ENCODE data around the gene LRRC75B. TPM values are rescaled to one million over a fixed set of nuclear protein-coding genes. Genes with fewer than 3 reads are reported as not detected.
A peak's percentile ranks its signal among the peaks of the same experiment; 100 is the strongest.

LRRC75B gene
- polyA plus RNA-seq, 1 donor: 6.2 TPM

GRCh38 chr22:24585461-24585860, 7.4 kb downstream of the LRRC75B start:
- no peak for DNase-seq (ENCODE audit: low read depth)

DNA sequence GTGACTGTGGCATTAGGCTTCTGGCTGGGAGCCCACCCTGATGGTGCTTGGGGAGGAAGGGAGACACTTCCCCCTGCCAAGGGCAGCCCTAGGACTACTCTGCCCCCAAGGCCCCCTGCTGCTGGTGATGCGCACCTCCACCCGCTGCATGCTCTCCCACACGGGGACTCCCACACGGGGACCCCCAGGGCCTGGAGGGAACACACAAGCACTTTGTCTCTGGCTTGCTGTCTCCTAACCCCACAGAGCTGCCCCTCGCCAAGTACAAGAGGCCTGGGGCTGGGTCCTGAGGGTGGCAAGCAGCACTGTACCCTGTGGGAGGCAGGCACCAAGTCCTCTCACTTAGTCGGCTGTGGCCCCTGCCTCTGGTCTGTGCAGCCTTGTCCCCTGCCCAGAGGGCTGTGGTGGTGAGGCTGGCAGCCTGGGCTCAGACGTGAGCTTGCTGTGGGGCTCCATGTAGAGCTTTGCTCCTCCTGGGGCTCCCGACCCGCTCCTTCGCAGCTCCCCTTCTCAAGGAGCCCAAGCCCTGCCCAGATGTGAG, 7.9 kb downstream of the LRRC75B start:
- DNase-seq (ENCODE audit: low read depth): no peak

GRCh38 chr22:24584166-24584790, 8.6 kb downstream of the LRRC75B start:
- DNase-seq (ENCODE audit: low read depth): no peak

DNA sequence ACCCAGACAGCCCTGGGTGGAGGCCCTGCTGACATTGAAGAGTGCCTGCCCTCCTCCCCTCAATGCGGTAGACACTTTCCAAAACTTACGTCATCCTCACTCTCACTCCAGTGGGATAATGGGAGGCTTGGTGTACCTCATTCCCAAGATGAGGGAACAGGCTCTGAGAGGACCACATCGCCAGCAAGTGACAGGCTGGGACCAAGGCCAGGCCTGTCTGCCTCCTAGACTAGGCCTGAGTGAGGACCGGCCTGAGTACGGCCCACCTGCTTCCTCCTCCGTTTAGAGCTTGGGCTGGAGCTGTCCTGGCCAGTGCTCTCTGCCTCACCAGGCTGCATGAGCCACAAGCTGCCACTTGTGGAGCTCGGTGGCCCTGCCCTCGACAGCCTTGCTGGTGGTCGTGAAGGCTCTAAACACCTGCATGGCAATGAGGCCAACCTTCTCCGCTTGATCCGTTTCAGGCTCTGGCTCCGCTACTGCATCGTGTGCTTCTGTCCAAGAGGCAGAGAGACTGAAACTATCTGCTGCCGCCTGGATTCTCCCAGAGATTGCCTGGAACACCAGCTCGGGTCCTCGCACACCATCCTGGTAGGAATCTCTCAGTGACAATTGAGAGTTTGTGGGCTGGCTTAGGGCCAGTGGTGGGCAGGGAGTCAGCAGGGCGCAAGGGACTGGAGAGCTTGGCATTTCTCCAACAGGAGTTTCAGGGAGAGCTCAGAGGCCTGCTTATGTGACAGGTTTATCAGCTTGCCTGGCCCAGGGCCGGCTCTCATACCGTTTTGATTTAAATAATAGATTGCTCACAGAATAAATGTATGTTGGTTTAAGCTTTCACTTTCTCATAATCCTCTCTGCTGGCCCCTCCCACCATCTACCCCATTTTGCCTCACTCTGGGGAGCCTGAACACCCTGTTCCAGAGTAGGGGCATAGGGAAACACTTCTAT, 9.4 kb downstream of the LRRC75B start:
- DNase-seq (ENCODE audit: low read depth): no peak

GRCh38 chr22:24582056-24582814, 10.6 kb downstream of the LRRC75B start:
- DNase-seq (ENCODE audit: low read depth): no peak

DNA sequence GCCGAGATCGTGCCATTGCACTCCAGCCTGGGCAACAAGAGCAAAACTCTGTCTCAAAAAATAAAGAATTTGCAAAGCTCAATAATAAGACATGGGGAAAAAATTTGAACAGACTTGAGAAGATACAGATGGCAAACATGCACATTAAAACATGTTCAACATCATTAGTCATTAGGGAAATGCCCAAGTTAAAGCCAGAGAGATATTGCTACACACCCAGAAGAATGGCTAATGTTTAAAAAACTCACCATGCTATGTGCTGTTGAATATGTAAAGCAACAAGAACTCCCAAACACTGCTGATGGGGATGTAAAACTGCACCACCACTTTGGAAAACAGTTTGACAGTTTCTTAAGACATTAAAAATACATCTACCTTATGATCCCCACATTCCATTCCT, 12.6 kb downstream of the LRRC75B start:
- no peak for DNase-seq (ENCODE audit: low read depth)

GRCh38 chr22:24579258-24579601, 13.6 kb downstream of the LRRC75B start:
- DNase-seq (ENCODE audit: low read depth): no peak

- DNase-seq (ENCODE audit: low read depth): no peak
Measured at GRCh38 chr22:24578355-24579257, 14.3 kb downstream of the LRRC75B start.

- DNase-seq (ENCODE audit: low read depth): no peak
Measured at GRCh38 chr22:24576778-24577177, 16.1 kb downstream of the LRRC75B start.

DNA sequence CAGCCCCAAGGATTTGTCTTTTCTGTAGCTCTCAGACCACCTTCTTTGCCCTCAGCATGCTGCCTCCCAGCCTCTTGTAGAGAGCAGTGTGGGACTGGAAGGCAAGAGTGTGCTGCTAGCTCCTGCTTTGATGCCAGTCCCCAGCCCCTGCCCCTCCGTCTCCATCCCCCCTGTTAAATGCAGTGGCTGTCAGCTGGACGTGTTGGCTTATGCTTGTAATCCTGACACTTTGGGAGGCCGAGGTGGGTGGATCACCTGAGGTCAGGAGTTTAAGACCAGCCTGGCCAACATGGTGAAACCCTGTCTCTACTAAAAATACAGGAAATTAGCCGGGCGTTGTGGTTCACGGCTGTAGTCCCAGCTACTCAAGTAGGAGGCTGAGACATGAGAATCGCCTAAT, 21.6 kb downstream of the LRRC75B start:
- DNase-seq (ENCODE audit: low read depth): no peak

GRCh38 chr22:24567668-24568067, 25.2 kb downstream of the LRRC75B start:
- no peak for DNase-seq (ENCODE audit: low read depth)

- no peak for DNase-seq (ENCODE audit: low read depth)
Measured at GRCh38 chr22:24566899-24567511, 25.9 kb downstream of the LRRC75B start.

DNA sequence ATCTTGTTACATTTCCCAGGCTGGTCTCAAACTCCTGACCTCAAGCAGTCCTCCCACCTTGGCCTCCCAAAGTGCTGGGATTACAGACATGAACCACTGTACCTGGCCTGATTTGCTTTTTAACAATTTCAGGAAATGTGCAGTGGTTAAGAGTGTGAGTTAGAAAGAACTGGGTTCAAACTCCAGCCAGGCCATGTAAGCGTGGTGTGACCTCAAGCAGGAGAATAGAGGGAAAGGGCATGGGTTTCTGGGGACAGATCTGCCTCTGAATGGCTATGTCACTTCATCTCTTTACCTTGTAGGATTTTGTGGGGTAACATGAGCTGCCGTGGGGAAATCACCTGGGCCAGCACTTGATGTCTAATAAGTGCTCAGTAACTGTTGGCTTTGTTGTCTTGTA, 27.8 kb downstream of the LRRC75B start:
- DNase-seq (ENCODE audit: low read depth): no peak

DNA sequence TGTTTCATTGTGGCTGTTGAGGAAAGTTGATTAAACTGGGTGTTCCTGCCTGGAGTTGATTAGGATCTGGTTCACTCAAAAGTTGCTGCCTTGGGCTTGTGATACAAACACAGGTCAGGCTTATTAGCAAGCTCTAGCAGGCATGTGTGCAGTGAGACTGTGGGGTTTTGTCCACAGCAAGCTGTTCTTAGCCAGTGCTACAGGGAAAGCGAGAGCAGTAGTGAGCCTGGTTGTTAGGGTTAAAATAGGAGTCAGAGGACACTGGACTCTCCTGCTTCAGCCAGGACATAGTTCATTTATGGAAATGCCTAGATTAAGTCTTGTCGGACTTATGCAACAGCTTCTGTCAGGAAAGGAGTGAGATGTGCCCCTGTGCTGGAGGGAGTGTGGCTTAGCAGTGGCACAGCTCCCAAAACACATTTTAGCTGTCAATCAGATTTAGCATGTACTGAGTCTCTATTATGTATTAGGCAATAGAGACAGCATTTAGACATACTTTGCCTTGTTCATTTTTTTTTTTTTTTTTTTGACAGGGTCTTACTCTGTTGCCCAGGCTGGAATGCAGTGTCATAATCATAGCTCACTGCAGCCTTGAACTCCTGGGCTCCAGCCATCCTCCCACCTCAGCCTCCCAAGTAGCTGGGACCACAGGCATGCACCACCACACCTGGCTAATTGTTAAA, 28.4 kb downstream of the LRRC75B start:
- no peak for DNase-seq (ENCODE audit: low read depth)

DNA sequence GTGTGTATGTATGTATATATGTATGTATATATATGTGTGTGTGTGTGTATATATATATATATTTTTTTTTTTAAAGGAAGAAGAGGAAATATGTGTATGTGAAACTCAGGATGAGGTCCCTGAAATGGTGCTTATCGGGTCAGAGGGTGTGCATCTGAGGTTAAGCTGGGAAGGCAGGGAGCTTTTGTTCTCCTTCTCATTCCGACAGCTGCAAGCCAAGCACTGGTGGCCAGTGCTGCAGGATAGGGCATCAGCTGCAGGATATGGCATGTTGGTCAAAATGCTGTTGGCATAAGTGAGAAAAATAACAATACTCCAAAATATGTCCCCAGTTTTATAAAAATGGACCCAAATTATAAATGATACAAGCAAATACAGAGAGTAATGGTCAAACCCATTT, 29.6 kb downstream of the LRRC75B start:
- no peak for DNase-seq (ENCODE audit: low read depth)

DNA sequence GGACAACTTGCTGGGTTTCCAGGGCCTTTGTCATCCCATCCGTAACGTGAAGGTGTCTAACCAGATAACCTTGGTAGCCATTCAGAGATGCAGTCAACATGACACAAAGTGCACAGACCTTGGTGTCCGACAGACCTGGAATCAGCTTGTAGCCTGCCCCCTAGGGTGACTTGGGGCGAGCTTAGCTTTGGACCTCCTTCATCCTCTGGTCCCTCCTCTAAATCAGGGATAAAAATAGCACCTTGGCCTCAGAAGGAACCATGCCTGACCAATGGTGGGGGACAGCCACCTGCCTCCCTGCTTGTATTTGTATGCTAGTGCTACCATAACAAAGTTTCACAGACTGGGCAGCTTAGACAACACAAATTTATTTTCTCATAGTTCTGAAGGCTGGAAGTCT, 33.4 kb downstream of the LRRC75B start:
- no peak for DNase-seq (ENCODE audit: low read depth)

- DNase-seq (ENCODE audit: low read depth): peak; percentile 91
Measured at GRCh38 chr22:24555165-24556039, 37.5 kb downstream of the LRRC75B start, which contains the start of gene SNRPD3. Gene SNRPD3 (plus strand): TSS chr22:24555999. CDS start chr22:24557675, 1,676 bp downstream.

GRCh38 chr22:24554313-24555164, 38.3 kb downstream of the LRRC75B start, which contains the start of gene GUCD1:
Gene GUCD1 (minus strand): TSS chr22:24555138. CDS start chr22:24554991, 147 bp downstream.
- DNase-seq (ENCODE audit: low read depth): no peak

Measured in forelimb muscle (tissue), 1 donor.